ENCODE data around the gene MCTP2.

GRCh38 chr15:94306700-94307650 is 75.6 kb downstream of the MCTP2 start:
- TF ChIP-seq CTCF (IDR thresholded peaks at IDR 0.05) (no peak), EZH2 (IDR thresholded peaks at IDR 0.05; ENCODE audit: borderline replicate concordance, insufficient read depth, low read depth, low read length, poor library complexity, severe bottlenecking) (no peak)
